GM18517 (cell line): ENCODE measurements around the gene CLPSL1.

ENCODE experiments used
- ATAC-seq: cut with Tn5 transposase; IDR thresholded peaks from one replicate; pipeline ENCODE4 v1.9.1; 2021; ENCODE audit warnings: mild to moderate bottlenecking, moderate library complexity; ENCODE audit not compliant: unreplicated experiment

CLPSL1 gene

DNA sequence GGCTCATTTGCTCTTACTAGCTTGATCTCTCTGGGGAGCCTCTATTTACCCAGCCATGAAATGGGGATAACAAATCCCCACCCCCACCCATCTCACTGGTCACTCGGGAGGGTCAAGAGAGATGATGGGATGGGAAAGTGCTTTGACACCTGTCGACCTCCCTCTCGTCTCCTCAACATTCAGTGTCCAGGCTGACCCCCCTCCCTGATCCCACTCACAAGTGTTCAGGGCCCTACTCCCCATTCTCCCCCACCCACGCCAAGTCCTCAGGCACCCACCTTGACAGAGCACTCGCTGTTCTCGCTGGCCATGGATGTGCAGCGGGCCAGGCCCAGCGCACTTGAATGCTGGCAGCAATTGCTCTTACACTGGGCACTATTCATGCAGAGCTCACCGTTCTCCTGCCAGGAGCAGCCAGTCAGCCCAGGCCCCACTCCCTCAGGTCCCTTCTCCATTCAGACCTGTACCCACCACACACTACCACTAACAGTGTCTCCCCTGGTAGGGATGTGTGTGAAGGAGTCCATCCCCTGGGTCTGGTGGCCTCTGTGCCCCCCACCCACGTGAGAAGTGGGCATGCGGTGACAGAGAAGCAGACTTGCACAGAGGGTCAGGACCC lies 14.7 kb downstream of the CLPSL1 start:
- ATAC-seq = no peak

GRCh38 chr6:35796236-35796635 lies 15.4 kb downstream of the CLPSL1 start:
- ATAC-seq = no peak

- no peak for ATAC-seq
These were observed 17.2 kb downstream of the CLPSL1 start for GRCh38 chr6:35797837-35798526.

DNA sequence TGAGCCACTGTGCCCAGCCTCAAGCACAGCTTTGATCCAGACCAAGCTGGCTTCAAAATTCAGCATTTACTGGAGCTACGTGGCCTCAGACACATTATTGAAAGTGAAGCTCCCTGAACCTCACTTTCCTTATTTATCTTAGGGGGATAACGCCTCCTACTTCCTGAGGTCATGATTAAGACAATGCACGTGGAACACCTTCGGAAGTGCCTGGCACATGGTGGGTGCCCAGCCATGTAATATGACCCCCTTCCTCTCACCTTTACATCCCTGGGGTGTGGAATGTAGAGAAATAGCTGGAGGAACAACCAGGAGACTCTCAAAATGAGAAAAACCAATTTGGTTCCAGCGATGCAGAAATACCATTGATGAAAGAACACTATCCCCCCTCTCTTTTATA lies 17.9 kb downstream of the CLPSL1 start:
- no peak for ATAC-seq

DNA sequence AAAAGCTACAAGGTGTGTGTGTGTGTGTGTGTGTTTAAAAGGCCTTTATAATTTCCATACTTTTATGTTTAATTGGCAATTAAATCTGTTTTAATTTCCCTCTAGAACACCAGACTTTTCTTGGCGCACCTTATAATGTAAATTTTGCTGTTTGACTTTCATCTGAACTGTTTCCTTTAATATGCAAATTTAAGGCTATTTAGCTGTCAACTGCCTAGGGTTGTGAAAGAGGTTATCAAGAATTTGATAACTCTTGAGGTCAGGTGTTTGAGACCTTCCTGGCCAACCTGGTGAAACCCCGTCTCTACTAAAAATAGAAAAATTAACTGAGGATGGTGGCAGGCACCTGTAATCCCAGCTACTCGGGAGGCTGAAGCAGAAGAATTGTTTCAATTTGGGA lies 20.3 kb downstream of the CLPSL1 start:
- no peak for ATAC-seq

GRCh38 chr6:35804996-35805736 lies 24.3 kb downstream of the CLPSL1 start, which contains the start of gene LHFPL5:
LHFPL5 (plus strand) TSS chr6:35805352; CDS start chr6:35805671, 319 bp downstream.
- no peak for ATAC-seq

DNA sequence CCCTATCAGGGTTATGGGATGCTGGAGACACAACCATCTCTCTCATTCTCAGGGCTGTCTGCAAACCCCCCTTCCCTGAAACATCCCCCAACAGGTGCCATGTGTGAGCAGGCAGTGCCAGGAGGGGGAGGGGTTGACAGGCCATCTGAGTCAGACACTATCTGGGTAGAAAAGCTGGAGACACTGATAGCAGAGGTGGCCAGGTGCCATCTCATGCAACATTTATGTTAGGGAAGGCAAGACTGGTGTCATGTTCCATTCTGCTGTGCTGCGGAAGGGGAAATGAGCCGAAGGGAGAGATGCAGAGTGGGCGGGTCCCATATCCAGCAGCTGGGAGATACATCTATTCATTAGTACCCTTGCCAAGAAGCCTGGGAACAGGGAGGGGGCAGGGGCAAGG lies 27.9 kb downstream of the CLPSL1 start:
- no peak for ATAC-seq

DNA sequence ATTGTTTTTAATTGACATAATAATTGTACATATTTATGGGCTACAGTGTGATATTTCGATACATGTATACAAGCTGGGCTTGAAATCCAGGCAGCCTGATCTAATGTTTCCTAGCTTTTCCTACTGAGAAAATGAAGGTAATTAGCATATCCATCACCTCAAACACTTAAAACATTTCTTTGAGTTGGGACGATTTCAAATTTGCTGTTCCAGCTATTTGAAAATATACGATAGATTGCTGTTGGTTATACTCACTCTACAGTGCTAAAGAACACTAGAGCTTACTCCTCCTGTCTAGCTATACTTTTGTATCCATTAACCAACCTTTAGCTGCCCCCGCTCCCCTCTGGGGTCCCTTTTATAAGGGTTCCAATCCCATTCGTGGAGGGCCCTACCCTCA lies 29.0 kb downstream of the CLPSL1 start:
- no peak for ATAC-seq

DNA sequence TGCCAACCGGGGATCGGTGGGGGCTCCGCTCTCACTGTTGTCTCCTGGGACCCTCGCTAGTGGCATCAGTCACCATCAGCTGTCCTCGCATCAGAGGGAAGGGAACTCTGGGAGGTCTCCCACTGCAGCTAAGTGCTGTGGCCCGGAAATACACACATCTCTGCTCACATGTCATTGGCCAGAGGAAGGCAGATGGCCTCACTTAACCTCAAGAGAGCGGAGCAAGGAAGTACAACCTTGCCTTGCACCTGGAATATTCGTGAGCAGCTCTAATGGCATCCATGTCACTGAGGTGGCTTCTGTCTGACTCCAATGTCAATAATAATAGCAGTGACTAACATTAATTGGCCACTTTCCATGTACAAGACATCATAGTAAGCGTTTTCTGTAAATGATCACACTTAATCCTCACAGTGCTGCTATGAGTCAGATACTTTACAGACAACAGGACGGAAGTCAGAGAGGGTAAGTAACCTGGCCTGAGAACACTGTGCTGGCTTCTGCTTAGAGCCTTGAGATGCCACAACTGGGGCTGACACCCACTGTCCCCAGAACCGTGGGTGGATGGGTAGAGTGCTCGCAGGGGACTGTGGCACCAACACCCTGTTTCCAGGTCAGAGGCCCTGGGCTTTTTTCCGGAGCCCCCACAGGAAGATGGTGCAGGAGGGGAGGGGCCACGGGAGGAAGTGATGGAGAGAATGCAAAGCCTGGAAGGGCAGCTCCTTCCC lies 30.3 kb downstream of the CLPSL1 start:
- no peak for ATAC-seq

DNA sequence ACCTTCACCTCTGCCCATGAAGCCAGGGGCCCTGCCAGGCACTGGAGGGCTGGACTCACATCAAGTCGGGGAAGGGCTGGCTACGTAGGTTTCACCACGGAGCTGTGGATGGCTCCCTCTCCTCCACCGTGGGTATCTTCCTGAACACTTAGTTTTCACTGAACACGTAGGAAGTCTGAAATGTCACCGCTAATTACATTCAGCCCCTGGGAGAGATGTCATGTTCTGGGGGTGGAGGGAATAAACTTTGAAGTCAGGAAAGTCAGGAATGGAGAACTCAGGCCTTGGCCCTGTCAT lies 30.8 kb downstream of the CLPSL1 start:
- ATAC-seq = no peak

- no peak for ATAC-seq
These were observed 36.7 kb downstream of the CLPSL1 start for GRCh38 chr6:35817515-35817914.

- no peak for ATAC-seq
These were observed 42.8 kb downstream of the CLPSL1 start for GRCh38 chr6:35823601-35824000.

GRCh38 chr6:35824552-35825192 lies 43.9 kb downstream of the CLPSL1 start:
- no peak for ATAC-seq

DNA sequence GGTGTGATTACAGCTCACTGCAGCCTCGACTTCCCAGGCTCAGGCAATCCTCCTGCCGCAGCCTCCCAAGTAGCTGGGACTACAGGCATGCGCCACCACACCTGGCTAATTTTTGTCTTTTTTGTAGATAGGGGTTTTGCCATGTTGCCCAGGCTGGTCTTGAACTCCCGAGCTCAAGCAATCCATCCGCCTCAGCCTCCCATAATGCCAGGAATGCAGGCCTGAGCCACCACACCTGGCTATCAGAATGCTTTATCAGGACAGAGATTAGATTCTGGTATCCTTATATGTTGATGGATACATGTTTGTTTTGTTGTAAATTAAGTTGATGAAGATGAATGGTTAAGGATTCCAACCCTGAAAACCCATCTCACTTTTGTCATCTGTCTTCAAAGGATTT lies 48.5 kb downstream of the CLPSL1 start:
- ATAC-seq = no peak

- no peak for ATAC-seq
These were observed 50.6 kb downstream of the CLPSL1 start for GRCh38 chr6:35831257-35832007.

GRCh38 chr6:35833536-35833935 lies 52.7 kb downstream of the CLPSL1 start:
- ATAC-seq = no peak
